K562 (cell line): ENCODE measurements around the gene BOLA1. TPM values are rescaled to one million over a fixed set of nuclear protein-coding genes. Genes with fewer than 3 reads are reported as not detected.

ENCODE experiments used
- AFF1 ChIP-seq, 2 experiments: fragments of 450-650 bp; IDR thresholded peaks; 2 replicates each; pipeline ENCODE4 v1.6.1; 2018; ENCODE audit warnings: mild to moderate bottlenecking in 2 of 2, low read depth in 1 of 2; ENCODE audit not compliant: partially characterized antibody in 2 of 2
- CGGBP1 ChIP-seq: fragments of 250-450 bp; sonication (Bioruptor Pico); IDR thresholded peaks from 2 replicates; pipeline ENCODE4 v1.9.0; 2021; ENCODE audit warnings: mild to moderate bottlenecking
- FOXM1 ChIP-seq, 2 experiments: fragments of 450-650 bp in 1 of 2; sonication (generic) in 1 of 2; formaldehyde crosslinking in 1 of 2; IDR thresholded peaks; 2 replicates each; pipeline versions ENCODE4 v1.6.1 to v1.9.0; 2017 to 2022; ENCODE audit warnings: low read depth in 2 of 2, mild to moderate bottlenecking in 2 of 2, missing genetic modification reagents in 1 of 2, moderate library complexity in 1 of 2
- FOXP4 ChIP-seq: sonication (generic); formaldehyde crosslinking; IDR thresholded peaks from 2 replicates; pipeline ENCODE4 v1.8.0; 2022; ENCODE audit warnings: mild to moderate bottlenecking, missing genetic modification reagents, borderline replicate concordance
- HCFC1 ChIP-seq: IDR thresholded peaks from 2 replicates; pipeline ENCODE4 v1.6.1; 2012; ENCODE audit warnings: low read depth, low read length, improper control_type of control experiment
- IRF2 ChIP-seq: sonication (generic); formaldehyde crosslinking; IDR thresholded peaks from 2 replicates; pipeline ENCODE4 v1.8.1; 2022; ENCODE audit warnings: mild to moderate bottlenecking, missing genetic modification reagents
- MNT ChIP-seq, 2 experiments: fragments of 450-650 bp; conservative IDR thresholded peaks; 2 replicates each; pipeline ENCODE4 v1.6.1; 2017; ENCODE audit warnings: mild to moderate bottlenecking in 2 of 2, moderate library complexity in 2 of 2
- NRF1 ChIP-seq, 2 experiments: fragments of 450-650 bp; IDR thresholded peaks in 1 of 2; conservative IDR thresholded peaks in 1 of 2; 2 replicates each; pipeline ENCODE4 v1.6.1; 2014; ENCODE audit warnings: mild to moderate bottlenecking in 2 of 2
- OTX1 ChIP-seq: fragments of 450-650 bp; formaldehyde crosslinking; IDR thresholded peaks from 2 replicates; pipeline ENCODE4 v1.4.0; 2022; ENCODE audit warnings: mild to moderate bottlenecking
- PTBP1 ChIP-seq: fragments of 200-400 bp; formaldehyde crosslinking; IDR thresholded peaks from 2 replicates; pipeline ENCODE4 v1.6.1; 2017; ENCODE audit warnings: low read depth, low read length
- SMARCA5 ChIP-seq: fragments of 450-650 bp; IDR thresholded peaks from 2 replicates; pipeline ENCODE4 v1.6.1; 2016
- STAT5B ChIP-seq: fragments of 250-450 bp; sonication (Bioruptor Pico); IDR thresholded peaks from 2 replicates; pipeline ENCODE4 v1.8.0; 2021; ENCODE audit warnings: mild to moderate bottlenecking, inconsistent platforms
- WHSC1 ChIP-seq: IDR thresholded peaks from one replicate; pipeline ENCODE4 v1.6.1; 2012; ENCODE audit warnings: low read length, control low read depth, inconsistent platforms
- YBX1 ChIP-seq: fragments of 450-650 bp; IDR thresholded peaks from 2 replicates; pipeline ENCODE4 v1.7.1; 2016; ENCODE audit warnings: mild to moderate bottlenecking
- ZNF384 ChIP-seq: IDR thresholded peaks from 2 replicates; pipeline ENCODE4 v1.6.1; 2012; ENCODE audit warnings: low read depth, low read length, improper control_type of control experiment
- ZNF512 ChIP-seq: IDR thresholded peaks from 2 replicates; pipeline ENCODE4 v1.6.1; 2016; ENCODE audit warnings: missing genetic modification characterization, missing compliant biosample characterization
- ZNF57 ChIP-seq: fragments of 450-650 bp; formaldehyde crosslinking; IDR thresholded peaks from 2 replicates; pipeline ENCODE4 v1.4.0; 2020; ENCODE audit warnings: mild to moderate bottlenecking, moderate library complexity
- polyA plus RNA-seq, 8 experiments: library from polyadenylated mRNA; depleted of rRNA in 4 of 8; stranded (reverse) in 5 of 8; unstranded in 3 of 8; fragments of >200 nt; fragmentation: Nextera tagmentation in 2 of 8; fragmentation: Illumina TruSeq in 1 of 8; extraction: Ambion mirVana in 2 of 8; extraction: Trizol in 1 of 8; gene quantifications; 2 replicates each; pipeline versions ENCODE4 v1.2.1 to v1.2.3, GENCODE V29; 2011 to 2014; ENCODE audit warnings: inconsistent platforms in 1 of 8, missing spikeins in 1 of 8
- total RNA-seq, 7 experiments: library from RNA; depleted of rRNA in 6 of 7; stranded (reverse); fragments of >200 nt in 6 of 7; fragmentation: Illumina TruSeq in 2 of 7; extraction: Trizol in 2 of 7; gene quantifications; 2 replicates each; pipeline versions ENCODE4 v1.2.1 to v1.2.3, GENCODE V29; 2011 to 2021; ENCODE audit warnings: low replicate concordance in 1 of 7

BOLA1 gene
- total and polyA plus RNA-seq, 9 of the 15 experiments (the other 6 are each of a cell fraction or from before 2014, with no cell fraction given), result 0.18 to 1.2 (median 0.40) TPM; not detected in 2

DNA sequence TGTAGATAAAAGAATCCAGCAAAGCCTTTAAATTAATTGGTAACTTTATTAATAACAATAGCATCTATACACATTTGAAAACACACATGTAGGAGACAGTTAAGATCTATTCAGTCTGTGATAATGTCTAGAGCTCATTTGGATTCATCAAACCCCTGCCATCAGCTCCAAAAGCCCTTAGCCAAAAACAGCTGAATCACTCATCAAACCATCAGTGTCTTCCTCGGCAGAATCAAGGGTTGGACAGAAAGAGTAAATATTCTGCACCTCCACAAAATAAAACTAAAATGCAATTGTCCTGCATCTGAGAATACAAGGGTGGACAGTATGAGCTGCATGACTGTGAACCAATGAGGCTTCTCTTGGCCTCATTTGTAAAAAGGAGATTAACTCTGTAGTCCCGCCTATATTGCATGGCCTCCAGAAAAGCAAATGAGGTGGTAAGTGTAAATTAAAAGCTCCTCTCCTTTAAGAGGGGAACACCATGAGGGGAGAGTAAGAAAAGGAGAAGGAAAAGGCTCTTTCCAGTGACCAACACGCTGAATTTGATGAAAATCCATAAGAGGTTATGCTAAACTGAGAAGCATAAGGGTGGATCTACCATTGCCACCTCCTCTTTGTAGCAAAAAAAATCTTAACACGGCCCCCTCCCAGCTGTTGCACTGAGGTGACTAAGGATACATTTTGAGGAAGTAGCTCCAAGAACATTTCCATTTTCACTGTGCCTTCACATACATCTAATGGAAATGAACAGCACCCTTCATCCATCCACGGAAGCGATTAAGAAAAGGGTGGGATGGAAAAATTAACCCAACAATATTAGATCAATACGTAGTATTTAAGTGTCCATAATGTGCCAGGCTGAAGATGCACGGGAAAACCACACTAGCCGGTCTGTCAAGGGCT, 14.7 kb upstream of the BOLA1 start (continued):
- TF ChIP-seq MNT (conservative IDR thresholded peaks at IDR 0.05) (peak in 1 of 2 experiments; percentile 19; a peak in 1 of 4 replicates), AFF1 (IDR thresholded peaks at IDR 0.05; ENCODE audit: low read depth in 1 of 2, partially characterized antibody in 2 of 2) (peak in 1 of 2 experiments; percentile 38), ZNF57 (CRISPR knock-in tag) (no peak), STAT5B (CRISPR knock-in tag) (no peak), IRF2 (CRISPR knock-in tag) (no peak), FOXP4 (no peak; the same call in 1 of the 2 replicates), FOXM1 (IDR thresholded peaks at IDR 0.05; ENCODE audit: low read depth) (no peak), FOXM1 (CRISPR knock-in tag; IDR thresholded peaks at IDR 0.05; ENCODE audit: low read depth) (no peak), WHSC1 (no peak), SMARCA5 (no peak), HCFC1 (no peak), CGGBP1 (0 out of 2 replicates have a peak, but pooled peaks have one; percentile 25), YBX1 (no peak), NRF1 (conservative IDR thresholded peaks at IDR 0.05 in 1 of 2, IDR thresholded peaks at IDR 0.05 in 1 of 2) (no peak), OTX1 (CRISPR knock-in tag) (no peak), ZNF512 (tag) (peak; percentile 59; the same call in 1 of the 2 replicates), PTBP1 (no peak), ZNF384 (peak; percentile 92)
